Measurements from ENCODE around the gene MYLK. TPM values are rescaled to one million over a fixed set of nuclear protein-coding genes. Genes with fewer than 3 reads are reported as not detected.

The MYLK gene
- total and polyA plus RNA-seq, 10 of the 15 experiments (the other 5 are each of a cell fraction or from before 2014, with no cell fraction given): 0.04 to 1.6 (median 0.42) TPM; not detected in 1

DNA sequence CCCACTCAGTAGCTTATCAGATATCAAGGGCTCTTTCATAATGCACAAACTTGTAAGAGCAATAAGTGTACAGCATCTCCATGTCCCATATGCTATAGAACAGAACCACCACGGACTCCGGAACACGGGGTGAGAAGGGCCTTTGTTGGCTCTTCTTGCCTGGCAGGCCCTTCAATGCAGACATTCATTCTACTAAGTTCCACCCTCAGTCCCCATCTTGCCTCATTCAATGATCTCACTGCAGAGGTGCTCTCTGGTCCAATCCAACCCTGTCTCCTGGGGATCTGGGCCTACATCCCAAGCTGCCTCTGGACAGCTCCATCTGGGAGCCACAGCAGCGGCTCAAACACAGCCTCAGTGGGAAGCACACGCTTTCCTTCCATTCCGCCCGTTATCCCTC lies 316.1 kb downstream of the MYLK start:
- TF ChIP-seq, protein P1, sequence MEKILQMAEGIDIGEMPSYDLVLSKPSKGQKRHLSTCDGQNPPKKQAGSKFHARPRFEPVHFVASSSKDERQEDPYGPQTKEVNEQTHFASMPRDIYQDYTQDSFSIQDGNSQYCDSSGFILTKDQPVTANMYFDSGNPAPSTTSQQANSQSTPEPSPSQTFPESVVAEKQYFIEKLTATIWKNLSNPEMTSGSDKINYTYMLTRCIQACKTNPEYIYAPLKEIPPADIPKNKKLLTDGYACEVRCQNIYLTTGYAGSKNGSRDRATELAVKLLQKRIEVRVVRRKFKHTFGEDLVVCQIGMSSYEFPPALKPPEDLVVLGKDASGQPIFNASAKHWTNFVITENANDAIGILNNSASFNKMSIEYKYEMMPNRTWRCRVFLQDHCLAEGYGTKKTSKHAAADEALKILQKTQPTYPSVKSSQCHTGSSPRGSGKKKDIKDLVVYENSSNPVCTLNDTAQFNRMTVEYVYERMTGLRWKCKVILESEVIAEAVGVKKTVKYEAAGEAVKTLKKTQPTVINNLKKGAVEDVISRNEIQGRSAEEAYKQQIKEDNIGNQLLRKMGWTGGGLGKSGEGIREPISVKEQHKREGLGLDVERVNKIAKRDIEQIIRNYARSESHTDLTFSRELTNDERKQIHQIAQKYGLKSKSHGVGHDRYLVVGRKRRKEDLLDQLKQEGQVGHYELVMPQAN (conservative IDR thresholded peaks at IDR 0.05): no peak
- TF ChIP-seq POLR2AphosphoS5 (IDR thresholded peaks at IDR 0.05; ENCODE audit: low read length): no peak
- no peak for TF ChIP-seq SP1 (IDR thresholded peaks at IDR 0.05; ENCODE audit: low read depth, low read length)
- TF ChIP-seq ZNF274 (IDR thresholded peaks at IDR 0.05; ENCODE audit: insufficient read depth, insufficient read length): no peak
- TF ChIP-seq, protein P2, sequence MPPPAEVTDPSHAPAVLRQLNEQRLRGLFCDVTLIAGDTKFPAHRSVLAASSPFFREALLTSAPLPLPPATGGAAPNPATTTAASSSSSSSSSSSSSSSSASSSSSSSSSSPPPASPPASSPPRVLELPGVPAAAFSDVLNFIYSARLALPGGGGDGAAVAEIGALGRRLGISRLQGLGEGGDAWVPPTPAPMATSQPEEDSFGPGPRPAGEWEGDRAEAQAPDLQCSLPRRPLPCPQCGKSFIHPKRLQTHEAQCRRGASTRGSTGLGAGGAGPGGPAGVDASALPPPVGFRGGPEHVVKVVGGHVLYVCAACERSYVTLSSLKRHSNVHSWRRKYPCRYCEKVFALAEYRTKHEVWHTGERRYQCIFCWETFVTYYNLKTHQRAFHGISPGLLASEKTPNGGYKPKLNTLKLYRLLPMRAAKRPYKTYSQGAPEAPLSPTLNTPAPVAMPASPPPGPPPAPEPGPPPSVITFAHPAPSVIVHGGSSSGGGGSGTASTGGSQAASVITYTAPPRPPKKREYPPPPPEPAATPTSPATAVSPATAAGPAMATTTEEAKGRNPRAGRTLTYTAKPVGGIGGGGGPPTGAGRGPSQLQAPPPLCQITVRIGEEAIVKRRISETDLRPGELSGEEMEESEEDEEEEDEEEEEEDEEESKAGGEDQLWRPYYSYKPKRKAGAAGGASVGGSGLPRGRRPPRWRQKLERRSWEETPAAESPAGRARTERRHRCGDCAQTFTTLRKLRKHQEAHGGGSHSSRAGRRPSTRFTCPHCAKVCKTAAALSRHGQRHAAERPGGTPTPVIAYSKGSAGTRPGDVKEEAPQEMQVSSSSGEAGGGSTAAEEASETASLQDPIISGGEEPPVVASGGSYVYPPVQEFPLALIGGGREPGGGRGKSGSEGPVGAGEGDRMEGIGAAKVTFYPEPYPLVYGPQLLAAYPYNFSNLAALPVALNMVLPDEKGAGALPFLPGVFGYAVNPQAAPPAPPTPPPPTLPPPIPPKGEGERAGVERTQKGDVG (CRISPR knock-in tag; IDR thresholded peaks at IDR 0.05): no peak
- no peak for TF ChIP-seq NFYA (IDR thresholded peaks at IDR 0.05; ENCODE audit: borderline replicate concordance, low read depth, low read length)
- TF ChIP-seq, protein P3, sequence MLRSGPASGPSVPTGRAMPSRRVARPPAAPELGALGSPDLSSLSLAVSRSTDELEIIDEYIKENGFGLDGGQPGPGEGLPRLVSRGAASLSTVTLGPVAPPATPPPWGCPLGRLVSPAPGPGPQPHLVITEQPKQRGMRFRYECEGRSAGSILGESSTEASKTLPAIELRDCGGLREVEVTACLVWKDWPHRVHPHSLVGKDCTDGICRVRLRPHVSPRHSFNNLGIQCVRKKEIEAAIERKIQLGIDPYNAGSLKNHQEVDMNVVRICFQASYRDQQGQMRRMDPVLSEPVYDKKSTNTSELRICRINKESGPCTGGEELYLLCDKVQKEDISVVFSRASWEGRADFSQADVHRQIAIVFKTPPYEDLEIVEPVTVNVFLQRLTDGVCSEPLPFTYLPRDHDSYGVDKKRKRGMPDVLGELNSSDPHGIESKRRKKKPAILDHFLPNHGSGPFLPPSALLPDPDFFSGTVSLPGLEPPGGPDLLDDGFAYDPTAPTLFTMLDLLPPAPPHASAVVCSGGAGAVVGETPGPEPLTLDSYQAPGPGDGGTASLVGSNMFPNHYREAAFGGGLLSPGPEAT (IDR thresholded peaks at IDR 0.05; ENCODE audit: low read depth): no peak
- TF ChIP-seq, protein P4, sequence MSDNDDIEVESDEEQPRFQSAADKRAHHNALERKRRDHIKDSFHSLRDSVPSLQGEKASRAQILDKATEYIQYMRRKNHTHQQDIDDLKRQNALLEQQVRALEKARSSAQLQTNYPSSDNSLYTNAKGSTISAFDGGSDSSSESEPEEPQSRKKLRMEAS (IDR thresholded peaks at IDR 0.05; ENCODE audit: low read depth, low read length): no peak
- no peak for TF ChIP-seq CEBPB (IDR thresholded peaks at IDR 0.05; ENCODE audit: borderline replicate concordance in 1 of 2, low read depth in 2 of 2, low read length in 2 of 2)
- TF ChIP-seq NBN (IDR thresholded peaks at IDR 0.05): no peak
- no peak for TF ChIP-seq NR2F1 (conservative IDR thresholded peaks at IDR 0.05)
- TF ChIP-seq JUNB (IDR thresholded peaks at IDR 0.05): no peak
- TF ChIP-seq CREM (IDR thresholded peaks at IDR 0.05; ENCODE audit: low read depth): no peak
- no peak for TF ChIP-seq MYB (IDR thresholded peaks at IDR 0.05; ENCODE audit: borderline replicate concordance, low read depth, low read length)
- no peak for TF ChIP-seq ESRRA (IDR thresholded peaks at IDR 0.05; ENCODE audit: low read length)
- no peak for DNase-seq (ENCODE audit: low read depth, low spot score)
- POLR2A ChIA-PET: no interaction called here

More for the DNA sequence above, 316.1 kb downstream of the MYLK start:
- no peaks in the 10 kb centered on the region for H3K79me2 ChIP-seq (ENCODE audit: control insufficient read depth, insufficient read depth, low read length)
- intact Hi-C loops (cut with micrococcal nuclease; ENCODE audit: unreplicated experiment) (no loop called here), in situ Hi-C loops (cut with MboI) (no loop called here)
- H3K9ac ChIP-seq (ENCODE audit: control insufficient read depth, insufficient read depth, low read length): no peak overlapping the region
- H3K36me3 ChIP-seq (ENCODE audit: control insufficient read depth in 2 of 2, insufficient read depth in 2 of 2, low read length in 1 of 2): no peaks in the 10 kb centered on the region; a peak in 1 of 4 replicates
- CTCF ChIA-PET: interaction anchor here (1.2 to 1.7 kb wide), 3 partner anchors 8 to 14 kb away, joined by 4 to 11 read pairs (median 5); no protein-coding TSS in a partner anchor
- no peak overlapping the region for H3K4me3 ChIP-seq
- RAD21 ChIA-PET (ENCODE audit: unreplicated experiment): interaction anchor here (0.7 kb wide), 1 partner anchor 8 kb away, joined by 3 read pairs; no protein-coding TSS in a partner anchor
- no peaks in the 10 kb centered on the region for H3K27me3 ChIP-seq (replicated peaks in 1 of 2; ENCODE audit: control insufficient read depth in 2 of 2, insufficient read depth in 2 of 2, low read length in 1 of 2)
- no peaks in the 10 kb centered on the region for H3K9me3 ChIP-seq (replicated peaks; ENCODE audit: control insufficient read depth, insufficient read depth, low read length)
- H3K27ac ChIP-seq (ENCODE audit: control insufficient read depth, insufficient read depth): no peak overlapping the region
- 0 out of 2 replicates have a peak, but pooled peaks cover 3% of the 10 kb centered on the region for H3K4me1 ChIP-seq (ENCODE audit: control insufficient read depth, insufficient read depth, low read length)
- SMC1A ChIA-PET (ENCODE audit: uncharacterized antibody, unreplicated experiment): no interaction called here
- ATAC-seq (no peak), FAIRE-seq (no peak)
- 100% methylated on average over 7 of the region's 7 CpGs for WGBS (ENCODE audit: insufficient coverage, insufficient replicate concordance, low lambda C conversion rate, missing lambda C conversion rate)
- no peaks in the 10 kb centered on the region for H4K20me1 ChIP-seq (ENCODE audit: control insufficient read depth, insufficient read depth)
- BruUV-seq (replicated peaks): no TSS peak
- H3K4me2 ChIP-seq (ENCODE audit: control insufficient read depth, insufficient read depth): no peak overlapping the region
- H2AFZ ChIP-seq (ENCODE audit: control insufficient read depth, low read depth, low read length): no peak overlapping the region
